DND-41 (cell line): ENCODE measurements around the gene PCDHA8.
"Not testable (repeated sequence)": the region's sequence is repeated elsewhere in the genome, so short reads cannot be mapped to it uniquely, and the experiment has no call there.

Experiments
- ATAC-seq: fragments of 200-7000 bp; cut with Tn5 transposase; 3 replicates; pipeline ENCODE4 v1.9.1; 2021; ENCODE audit warnings: low read depth; ENCODE audit not compliant: insufficient read depth
- DNase-seq: peaks from one replicate; pipeline ENCODE4 v3.0.0-alpha.2; 2020
- H2AFZ ChIP-seq: 2 replicates; pipeline ENCODE4 v1.6.0; 2012; ENCODE audit warnings: low read depth, low read length
- H3K27ac ChIP-seq: 2 replicates; pipeline ENCODE4 v1.5.1; 2012; ENCODE audit warnings: low read length, inconsistent platforms
- H3K27me3 ChIP-seq: fragments of 200-600 bp; sonication (generic); 2 replicates; pipeline ENCODE4 v1.6.0; 2012; ENCODE audit warnings: low read length, mild to moderate bottlenecking, inconsistent platforms; ENCODE audit not compliant: insufficient read depth, poor library complexity
- H3K36me3 ChIP-seq: 2 replicates; pipeline ENCODE4 v1.5.1; 2012; ENCODE audit warnings: low read length, inconsistent platforms; ENCODE audit not compliant: insufficient read depth
- H3K4me1 ChIP-seq: 2 replicates; pipeline ENCODE4 v1.5.1; 2012; ENCODE audit warnings: mild to moderate bottlenecking, low read length; ENCODE audit not compliant: insufficient read depth
- H3K4me2 ChIP-seq: 2 replicates; pipeline ENCODE4 v1.6.0; 2012; ENCODE audit warnings: mild to moderate bottlenecking, moderate library complexity, low read length, inconsistent platforms; ENCODE audit not compliant: insufficient read depth
- H3K4me3 ChIP-seq, 2 experiments: fragments of 200-600 bp in 1 of 2; shearing (Covaris generic) in 1 of 2; 2 replicates each; pipeline ENCODE4 v1.5.1; 2012 to 2016; ENCODE audit warnings: inconsistent platforms in 2 of 2, low read length in 2 of 2, mild to moderate bottlenecking in 2 of 2, low read depth in 1 of 2, moderate library complexity in 1 of 2
- H3K79me2 ChIP-seq: 2 replicates; pipeline ENCODE4 v1.6.0; 2012; ENCODE audit warnings: low read length, inconsistent platforms; ENCODE audit not compliant: insufficient read depth
- H3K9ac ChIP-seq: 2 replicates; pipeline ENCODE4 v1.6.0; 2012; ENCODE audit warnings: low read depth, mild to moderate bottlenecking, inconsistent platforms, low read length, moderate library complexity
- H3K9me3 ChIP-seq: 2 replicates; pipeline ENCODE4 v1.5.1; 2012; ENCODE audit warnings: low read length, moderate library complexity, mild to moderate bottlenecking, inconsistent platforms; ENCODE audit not compliant: insufficient read depth, severe bottlenecking
- H4K20me1 ChIP-seq: 2 replicates; pipeline ENCODE4 v1.6.0; 2012; ENCODE audit warnings: low read length; ENCODE audit not compliant: insufficient read depth
- CTCF ChIP-seq: IDR thresholded peaks from 2 replicates; pipeline ENCODE4 v1.5.1; 2012; ENCODE audit warnings: borderline replicate concordance, low read length, moderate library complexity, mild to moderate bottlenecking; ENCODE audit not compliant: poor library complexity, severe bottlenecking; ENCODE audit errors: extremely low read depth
- EZH2 ChIP-seq: IDR thresholded peaks from 3 replicates; pipeline ENCODE4 v1.6.1; 2012; ENCODE audit warnings: borderline replicate concordance, low read depth, mild to moderate bottlenecking, moderate library complexity, low read length, inconsistent platforms; ENCODE audit not compliant: severe bottlenecking

The PCDHA8 gene

GRCh38 chr5:140827704-140828361 lies 13.2 kb upstream of the PCDHA8 start, which contains the start of gene PCDHA6:
Gene PCDHA6 (plus strand): TSS chr5:140827960. CDS start chr5:140828092, 132 bp downstream.
- Histone ChIP-seq H4K20me1 (no peaks in the 10 kb centered on the region), H3K4me2 (no peak within 1 kb of the TSS), H3K27me3 (no peaks in the 10 kb centered on the region), H3K36me3 (no peaks in the 10 kb centered on the region), H3K4me1 (no peaks in the 10 kb centered on the region), H3K79me2 (no peaks in the 10 kb centered on the region), H2AFZ (no peak within 1 kb of the TSS), H3K27ac (no peak within 1 kb of the TSS), H3K9ac (no peak within 1 kb of the TSS), H3K9me3 (no peaks in the 10 kb centered on the region), H3K4me3 (no peak within 1 kb of the TSS)
- DNase-seq (no peak), ATAC-seq (no peak)
- TF ChIP-seq EZH2 = no peak
- TF ChIP-seq CTCF = no peak

GRCh38 chr5:140828362-140828737 lies 12.6 kb upstream of the PCDHA8 start:
- Histone ChIP-seq H3K27ac (no peak overlapping the region), H3K36me3 (no peaks in the 10 kb centered on the region), H3K9me3 (no peaks in the 10 kb centered on the region), H3K4me2 (no peak overlapping the region), H3K4me1 (no peaks in the 10 kb centered on the region), H4K20me1 (no peaks in the 10 kb centered on the region), H3K27me3 (no peaks in the 10 kb centered on the region), H3K79me2 (no peaks in the 10 kb centered on the region), H3K9ac (no peak overlapping the region), H2AFZ (no peak overlapping the region), H3K4me3 (no peak overlapping the region)
- ATAC-seq = no peak
- DNase-seq = no peak
- no peak for TF ChIP-seq EZH2

DNA sequence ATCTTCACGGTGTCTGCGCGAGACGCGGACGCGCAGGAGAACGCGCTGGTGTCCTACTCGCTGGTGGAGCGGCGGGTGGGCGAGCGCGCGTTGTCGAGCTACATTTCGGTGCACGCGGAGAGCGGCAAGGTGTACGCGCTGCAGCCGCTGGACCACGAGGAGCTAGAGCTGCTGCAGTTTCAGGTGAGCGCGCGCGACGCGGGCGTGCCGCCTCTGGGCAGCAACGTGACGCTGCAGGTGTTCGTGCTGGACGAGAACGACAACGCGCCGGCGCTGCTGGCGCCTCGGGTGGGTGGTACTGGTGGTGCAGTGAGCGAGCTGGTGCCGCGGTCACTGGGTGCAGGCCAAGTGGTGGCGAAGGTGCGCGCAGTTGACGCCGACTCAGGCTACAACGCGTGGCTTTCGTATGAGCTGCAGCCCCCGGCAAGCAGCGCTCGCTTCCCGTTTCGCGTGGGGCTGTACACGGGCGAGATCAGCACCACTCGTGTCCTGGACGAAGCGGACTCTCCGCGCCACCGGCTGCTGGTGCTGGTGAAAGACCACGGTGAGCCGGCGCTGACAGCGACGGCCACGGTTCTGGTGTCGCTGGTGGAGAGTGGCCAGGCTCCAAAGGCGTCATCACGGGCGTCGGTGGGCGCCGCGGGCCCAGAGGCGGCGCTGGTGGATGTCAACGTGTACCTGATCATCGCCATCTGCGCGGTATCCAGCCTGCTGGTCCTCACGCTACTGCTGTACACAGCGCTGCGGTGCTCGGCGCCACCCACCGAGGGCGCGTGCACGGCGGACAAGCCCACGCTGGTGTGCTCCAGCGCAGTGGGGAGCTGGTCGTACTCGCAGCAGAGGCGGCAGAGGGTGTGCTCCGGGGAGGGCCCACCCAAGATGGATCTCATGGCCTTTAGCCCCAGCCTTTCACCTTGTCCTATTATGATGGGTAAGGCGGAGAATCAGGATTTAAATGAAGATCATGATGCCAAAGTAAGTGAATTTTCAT lies 11.2 kb upstream of the PCDHA8 start:
- not testable (repeated sequence) for H3K4me2 ChIP-seq, H3K4me3 ChIP-seq, H3K9me3 ChIP-seq, H3K9ac ChIP-seq, H3K36me3 ChIP-seq, H2AFZ ChIP-seq, ATAC-seq, H3K27ac ChIP-seq, H3K79me2 ChIP-seq, H4K20me1 ChIP-seq, H3K27me3 ChIP-seq, H3K4me1 ChIP-seq, DNase-seq

- Histone ChIP-seq H4K20me1 (no peaks in the 10 kb centered on the region), H3K9me3 (no peaks in the 10 kb centered on the region), H3K36me3 (no peaks in the 10 kb centered on the region), H3K4me1 (no peaks in the 10 kb centered on the region), H3K9ac (no peak within 1 kb of the TSS), H3K79me2 (no peaks in the 10 kb centered on the region), H3K4me3 (no peak within 1 kb of the TSS), H3K27me3 (no peaks in the 10 kb centered on the region), H3K27ac (no peak within 1 kb of the TSS), H2AFZ (no peak within 1 kb of the TSS), H3K4me2 (no peak within 1 kb of the TSS)
- TF ChIP-seq CTCF (no peak), EZH2 (no peak)
- DNase-seq (no peak), ATAC-seq (no peak)
These were observed 7.0 kb upstream of the PCDHA8 start, which contains the start of gene PCDHA7 for GRCh38 chr5:140833993-140834392. Gene PCDHA7 (plus strand): TSS chr5:140834269. CDS start chr5:140834384, 115 bp downstream.

DNA sequence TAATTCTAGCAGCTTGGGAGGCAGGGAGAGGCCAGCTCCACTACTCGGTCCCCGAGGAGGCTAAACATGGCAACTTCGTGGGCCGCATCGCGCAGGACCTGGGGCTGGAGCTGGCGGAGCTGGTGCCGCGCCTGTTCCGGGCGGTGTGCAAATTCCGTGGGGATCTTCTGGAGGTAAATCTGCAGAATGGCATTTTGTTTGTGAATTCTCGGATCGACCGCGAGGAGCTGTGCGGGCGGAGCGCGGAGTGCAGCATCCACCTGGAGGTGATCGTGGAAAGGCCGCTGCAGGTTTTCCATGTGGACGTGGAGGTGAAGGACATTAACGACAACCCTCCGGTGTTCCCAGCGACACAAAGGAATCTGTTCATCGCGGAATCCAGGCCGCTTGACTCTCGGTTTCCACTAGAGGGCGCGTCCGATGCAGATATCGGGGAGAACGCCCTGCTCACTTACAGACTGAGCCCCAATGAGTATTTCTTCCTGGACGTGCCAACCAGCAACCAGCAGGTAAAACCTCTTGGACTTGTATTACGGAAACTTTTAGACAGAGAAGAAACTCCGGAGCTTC lies 6.5 kb upstream of the PCDHA8 start:
- not testable (repeated sequence) for H3K4me2 ChIP-seq, H3K4me1 ChIP-seq, H3K27ac ChIP-seq, H3K79me2 ChIP-seq, H3K9me3 ChIP-seq, H2AFZ ChIP-seq, H3K27me3 ChIP-seq, H3K36me3 ChIP-seq, H4K20me1 ChIP-seq, DNase-seq, H3K4me3 ChIP-seq, ATAC-seq, H3K9ac ChIP-seq
